Epithelial cell of alveolus of lung (primary cell): ENCODE measurements around the gene MCM5. TPM values are rescaled to one million over a fixed set of nuclear protein-coding genes. Genes with fewer than 3 reads are reported as not detected.

Source experiments
- total RNA-seq: library from RNA; depleted of rRNA; stranded (reverse); fragments of >200 nt; gene quantifications from 2 replicates; pipeline ENCODE4 v1.2.1, GENCODE V29; 2015

The MCM5 gene
- 29.9 and 67.6 TPM in 2 replicates for total RNA-seq

DNA sequence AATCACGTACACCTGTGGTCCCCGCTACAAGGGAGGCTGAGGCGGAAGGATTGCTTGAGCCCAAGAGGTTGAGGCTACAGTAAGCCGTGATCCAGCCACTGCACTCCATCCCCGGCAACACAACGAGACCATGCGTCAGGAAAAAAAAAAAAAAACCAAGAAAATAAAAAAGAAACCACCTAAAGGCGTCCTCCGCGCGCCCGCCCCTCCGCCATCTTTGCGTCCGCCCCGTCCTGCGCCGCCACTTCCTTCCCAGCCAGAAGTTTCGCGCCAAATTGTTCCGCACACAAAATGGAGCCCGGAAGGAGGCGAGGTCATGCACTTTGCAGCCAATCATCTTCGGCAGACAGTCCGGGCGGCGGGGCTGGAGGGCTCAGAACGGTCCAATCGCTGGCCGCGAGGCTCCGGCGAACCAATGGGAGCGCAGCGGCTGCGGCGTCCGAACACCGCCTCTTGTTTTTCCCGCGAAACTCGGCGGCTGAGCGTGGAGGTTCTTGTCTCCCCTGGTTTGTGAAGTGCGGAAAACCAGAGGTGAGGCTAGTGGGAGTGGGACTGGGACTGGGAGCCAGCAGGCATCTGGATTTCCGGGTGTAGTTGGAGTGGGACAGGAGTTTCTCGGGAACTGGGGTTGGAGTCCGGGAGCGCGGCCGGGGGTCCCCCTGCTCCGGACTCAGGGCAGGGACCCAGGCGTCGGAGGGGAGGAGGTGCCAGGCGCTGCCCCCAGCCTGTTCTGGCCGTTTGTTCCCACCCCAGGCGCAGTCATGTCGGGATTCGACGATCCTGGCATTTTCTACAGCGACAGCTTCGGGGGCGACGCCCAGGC is at the start of gene MCM5:
Gene MCM5, plus strand, starts transcription at position 463 of the 823 bp plus-strand sequence. Its CDS starts 299 bp downstream, at position 762.

DNA sequence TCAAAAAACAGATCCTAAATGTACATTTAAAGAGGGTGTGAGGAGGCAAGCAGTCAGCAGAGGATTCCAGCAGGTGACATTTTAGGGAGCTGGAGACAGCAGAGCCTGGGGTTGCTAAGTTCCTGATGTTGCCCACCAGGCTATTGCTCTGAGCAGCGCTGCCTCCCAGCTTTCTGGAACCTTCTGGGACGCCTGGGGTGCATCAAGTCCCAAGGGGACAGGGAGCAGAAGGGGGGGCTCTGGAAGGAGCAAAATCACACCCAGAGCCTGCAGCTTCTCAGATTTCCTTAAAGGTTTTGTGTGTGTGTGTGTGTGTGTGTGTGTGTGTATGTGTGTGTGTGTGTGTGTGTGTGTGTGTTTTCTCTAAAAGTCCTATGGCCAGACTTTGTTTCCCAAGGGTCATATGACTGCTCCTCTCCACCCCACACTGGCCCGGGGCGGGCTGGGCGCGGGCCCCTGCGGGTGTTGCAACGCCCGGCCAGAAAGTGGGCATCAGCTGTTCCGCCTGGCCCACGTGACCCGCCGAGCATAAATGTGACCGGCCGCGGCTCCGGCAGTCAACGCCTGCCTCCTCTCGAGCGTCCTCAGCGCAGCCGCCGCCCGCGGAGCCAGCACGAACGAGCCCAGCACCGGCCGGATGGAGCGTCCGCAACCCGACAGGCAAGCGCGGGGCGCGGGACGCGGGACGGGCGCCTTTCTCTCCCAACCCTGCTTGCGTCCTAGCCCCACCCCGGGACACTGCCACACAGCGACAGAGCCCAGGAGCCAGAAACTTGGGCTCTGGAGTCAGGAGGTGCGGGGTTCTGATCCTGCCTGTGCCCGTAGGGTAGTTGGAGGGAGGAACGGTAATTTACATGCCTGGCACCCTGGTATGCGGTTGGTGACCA is 19.2 kb upstream of the MCM5 start, which contains the start of gene HMOX1:
Gene HMOX1, plus strand, starts transcription at position 560 of the 887 bp plus-strand sequence. Its CDS starts 78 bp downstream, at position 638.

Other genes starting within 250 kb of the MCM5 start
- gene HMGXB4, start 142.6 kb upstream of the MCM5 start, total RNA-seq = 15.4 and 23.8 TPM in 2 replicates
- 37.0 and 91.6 TPM in 2 replicates for gene TOM1, start 100.2 kb upstream of the MCM5 start, total RNA-seq
- gene HMOX1, start 19.0 kb upstream of the MCM5 start, total RNA-seq = 7.6 and 28.7 TPM in 2 replicates
- gene RASD2, start 140.7 kb downstream of the MCM5 start, total RNA-seq = under 0.01 TPM in 1 of 2 replicates, not detected in the other
- gene MB, start 217.2 kb downstream of the MCM5 start, total RNA-seq = not detected in 2 replicates
- gene APOL6, start 248.3 kb downstream of the MCM5 start, total RNA-seq = 9.3 and 11.6 TPM in 2 replicates